Lower leg skin (tissue), 3 donors: ENCODE measurements around the gene ADAM19.

Experiments used
- POLR2A ChIP-seq, 2 donors: fragments of 450-650 bp; IDR thresholded peaks; one replicate each; pipeline ENCODE4 v1.6.1; 2016 to 2017; ENCODE audit warnings: antibody characterized with exemption in 2 of 2, mild to moderate bottlenecking in 1 of 2, moderate library complexity in 1 of 2
- TF ChIP-seq, protein P1 (sequence below), 3 donors: fragments of 450-650 bp; IDR thresholded peaks; one replicate each; pipeline ENCODE4 v1.5.1; 2016; ENCODE audit warnings: antibody characterized with exemption in 3 of 3, mild to moderate bottlenecking in 3 of 3, moderate library complexity in 2 of 3

DNA sequence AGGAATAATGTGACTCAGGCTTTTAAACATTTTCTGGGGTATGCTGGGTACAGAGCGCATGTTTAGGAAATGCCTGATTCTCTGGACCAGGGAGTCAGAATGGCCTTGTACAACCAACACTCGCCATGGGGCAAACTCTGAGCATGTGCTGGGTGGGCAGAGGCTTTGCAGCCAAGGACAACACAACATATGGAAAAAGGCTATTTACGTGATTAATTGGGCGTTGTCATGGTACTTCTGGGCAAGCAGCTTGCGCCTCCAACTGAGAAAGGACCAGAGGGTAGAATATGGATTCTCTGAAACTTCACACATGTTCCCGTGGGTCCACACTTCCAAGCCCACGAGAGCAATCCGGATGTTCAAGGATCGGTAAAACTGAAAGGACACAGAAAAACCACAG lies 66.5 kb downstream of the ADAM19 start:
- TF ChIP-seq POLR2A (IDR thresholded peaks at IDR 0.05), result no peak
- TF ChIP-seq, protein P1, sequence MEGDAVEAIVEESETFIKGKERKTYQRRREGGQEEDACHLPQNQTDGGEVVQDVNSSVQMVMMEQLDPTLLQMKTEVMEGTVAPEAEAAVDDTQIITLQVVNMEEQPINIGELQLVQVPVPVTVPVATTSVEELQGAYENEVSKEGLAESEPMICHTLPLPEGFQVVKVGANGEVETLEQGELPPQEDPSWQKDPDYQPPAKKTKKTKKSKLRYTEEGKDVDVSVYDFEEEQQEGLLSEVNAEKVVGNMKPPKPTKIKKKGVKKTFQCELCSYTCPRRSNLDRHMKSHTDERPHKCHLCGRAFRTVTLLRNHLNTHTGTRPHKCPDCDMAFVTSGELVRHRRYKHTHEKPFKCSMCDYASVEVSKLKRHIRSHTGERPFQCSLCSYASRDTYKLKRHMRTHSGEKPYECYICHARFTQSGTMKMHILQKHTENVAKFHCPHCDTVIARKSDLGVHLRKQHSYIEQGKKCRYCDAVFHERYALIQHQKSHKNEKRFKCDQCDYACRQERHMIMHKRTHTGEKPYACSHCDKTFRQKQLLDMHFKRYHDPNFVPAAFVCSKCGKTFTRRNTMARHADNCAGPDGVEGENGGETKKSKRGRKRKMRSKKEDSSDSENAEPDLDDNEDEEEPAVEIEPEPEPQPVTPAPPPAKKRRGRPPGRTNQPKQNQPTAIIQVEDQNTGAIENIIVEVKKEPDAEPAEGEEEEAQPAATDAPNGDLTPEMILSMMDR (IDR thresholded peaks at IDR 0.05), result no peak
